ENCODE data around the gene SLC6A18.

GRCh38 chr5:1197876-1198666, 27.1 kb upstream of the SLC6A18 start:
- TF ChIP-seq CTCF (IDR thresholded peaks at IDR 0.05) = no peak
- no peak for TF ChIP-seq EP300 (IDR thresholded peaks at IDR 0.05)
- no peak for TF ChIP-seq POLR2A (IDR thresholded peaks at IDR 0.05)

All from tibial nerve (tissue), 4 donors.